NT2/D1 (cell line): ENCODE results near the gene TSC2.

Experiments
- YY1 ChIP-seq: IDR thresholded peaks from 2 replicates; pipeline ENCODE4 v1.6.1; 2011; ENCODE audit not compliant: insufficient read length, insufficient read depth
- ZNF274 ChIP-seq: IDR thresholded peaks from 2 replicates; pipeline ENCODE4 v1.6.1; 2011; ENCODE audit warnings: mild to moderate bottlenecking, low read depth, low read length

DNA sequence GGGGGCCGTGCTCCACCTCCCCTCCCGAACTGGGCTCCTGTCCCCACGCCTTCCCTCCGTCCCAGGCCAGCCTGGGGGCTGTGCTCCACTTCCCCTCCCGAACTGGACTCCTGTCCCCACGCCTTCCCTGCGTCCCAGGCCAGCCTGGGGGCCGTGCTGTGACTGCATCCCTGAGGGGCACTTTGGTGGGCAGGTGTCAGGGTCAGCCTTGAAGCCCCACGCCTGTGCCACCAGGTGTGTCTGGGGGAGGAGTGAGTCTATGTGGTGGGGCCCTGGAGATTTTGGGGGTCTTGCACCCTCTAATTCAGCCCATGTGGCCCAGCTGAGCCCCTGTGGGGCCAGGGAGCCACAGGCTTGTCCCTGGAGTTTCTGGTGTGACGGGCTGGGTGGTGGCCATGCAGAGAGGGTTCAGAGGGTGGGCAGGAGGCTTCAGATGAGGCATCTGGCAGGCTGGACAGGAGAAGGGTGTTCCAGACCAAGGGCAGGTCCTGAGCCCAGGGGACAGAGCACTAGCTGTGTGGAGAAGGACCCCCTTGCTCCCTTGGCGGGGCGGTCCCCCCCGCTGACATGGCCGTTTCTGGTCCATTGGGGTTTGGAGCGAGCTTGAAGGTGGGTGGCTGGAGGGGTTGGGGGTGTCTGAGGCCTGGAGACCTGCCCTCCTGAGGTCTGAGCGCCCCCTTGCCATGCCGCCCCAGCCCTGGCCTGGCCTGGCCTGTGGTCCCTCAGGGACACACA, 12.9 kb upstream of the TSC2 start:
- no peak for TF ChIP-seq ZNF274
- no peak for TF ChIP-seq YY1
